Choroid plexus epithelial cell (primary cell): ENCODE data around the gene CNGA3.

Experiments
- DNase-seq: peaks from one replicate; pipeline ENCODE4 v3.0.0-alpha.2; 2010; ENCODE audit warnings: low read depth
- H3K4me3 ChIP-seq: 2 replicates; pipeline ENCODE4 v1.5.1; 2011; ENCODE audit warnings: low read depth, mild to moderate bottlenecking, control low read depth, low read length, moderate library complexity
- TF ChIP-seq, protein P1 (sequence below): conservative IDR thresholded peaks from 2 replicates; pipeline ENCODE4 v1.5.1; 2011; ENCODE audit warnings: low read depth, mild to moderate bottlenecking, control low read depth, inconsistent platforms, low read length, moderate library complexity

CNGA3 gene

DNA sequence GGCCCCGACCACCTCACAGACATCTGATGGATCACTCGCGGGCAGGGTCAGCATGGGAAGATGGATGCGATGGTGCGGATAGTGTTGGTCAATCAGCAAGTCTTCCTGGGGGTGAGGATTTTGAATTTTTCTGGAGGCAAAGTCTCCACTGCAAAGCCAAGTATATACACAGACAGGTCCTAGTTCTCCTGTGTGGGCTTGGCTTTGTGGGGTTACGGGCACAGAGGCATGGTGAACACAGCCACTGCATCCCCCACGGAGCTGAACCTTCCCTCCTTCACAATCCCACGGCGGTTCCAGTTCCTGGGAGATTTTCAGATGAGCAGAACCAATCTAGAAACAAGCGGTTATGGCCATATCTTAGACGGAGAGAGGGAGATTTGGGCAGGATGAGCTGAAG lies 35.8 kb downstream of the CNGA3 start:
- no peak overlapping the region for H3K4me3 ChIP-seq
- DNase-seq, result no peak
- TF ChIP-seq, protein P1, sequence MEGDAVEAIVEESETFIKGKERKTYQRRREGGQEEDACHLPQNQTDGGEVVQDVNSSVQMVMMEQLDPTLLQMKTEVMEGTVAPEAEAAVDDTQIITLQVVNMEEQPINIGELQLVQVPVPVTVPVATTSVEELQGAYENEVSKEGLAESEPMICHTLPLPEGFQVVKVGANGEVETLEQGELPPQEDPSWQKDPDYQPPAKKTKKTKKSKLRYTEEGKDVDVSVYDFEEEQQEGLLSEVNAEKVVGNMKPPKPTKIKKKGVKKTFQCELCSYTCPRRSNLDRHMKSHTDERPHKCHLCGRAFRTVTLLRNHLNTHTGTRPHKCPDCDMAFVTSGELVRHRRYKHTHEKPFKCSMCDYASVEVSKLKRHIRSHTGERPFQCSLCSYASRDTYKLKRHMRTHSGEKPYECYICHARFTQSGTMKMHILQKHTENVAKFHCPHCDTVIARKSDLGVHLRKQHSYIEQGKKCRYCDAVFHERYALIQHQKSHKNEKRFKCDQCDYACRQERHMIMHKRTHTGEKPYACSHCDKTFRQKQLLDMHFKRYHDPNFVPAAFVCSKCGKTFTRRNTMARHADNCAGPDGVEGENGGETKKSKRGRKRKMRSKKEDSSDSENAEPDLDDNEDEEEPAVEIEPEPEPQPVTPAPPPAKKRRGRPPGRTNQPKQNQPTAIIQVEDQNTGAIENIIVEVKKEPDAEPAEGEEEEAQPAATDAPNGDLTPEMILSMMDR, result no peak

- DNase-seq, result no peak
- TF ChIP-seq, protein P1, result no peak
These were observed 36.5 kb downstream of the CNGA3 start for GRCh38 chr2:98382739-98383138.

DNA sequence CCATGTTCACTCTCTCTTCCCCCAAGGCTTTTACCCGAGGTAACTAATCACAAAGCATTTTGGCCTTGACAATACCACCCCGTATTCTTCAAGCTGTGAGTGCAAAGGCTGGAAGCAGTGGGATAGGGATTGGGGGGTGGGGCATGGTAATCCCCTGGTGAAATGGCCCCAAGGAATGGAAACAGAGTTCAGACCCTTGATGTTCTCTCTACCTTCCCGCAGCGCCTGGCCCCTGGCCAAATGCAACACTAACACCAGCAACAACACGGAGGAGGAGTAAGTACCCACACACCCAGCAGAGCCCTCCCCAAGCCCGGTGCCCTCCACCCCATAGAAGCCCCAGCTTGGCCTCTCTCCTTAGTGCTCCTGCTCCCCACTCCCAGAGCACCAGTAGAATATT lies 36.9 kb downstream of the CNGA3 start:
- TF ChIP-seq, protein P1, result no peak
- DNase-seq, result peak; percentile 8
- no peak overlapping the region for H3K4me3 ChIP-seq

More at GRCh38 chr2:98382739-98383138, 36.5 kb downstream of the CNGA3 start:
- H3K4me3 ChIP-seq, result no peak overlapping the region

- TF ChIP-seq, protein P1, result peak; percentile 100
- DNase-seq, result peak; percentile 85
- no peak overlapping the region for H3K4me3 ChIP-seq
These were observed 38.9 kb downstream of the CNGA3 start for GRCh38 chr2:98385050-98385699.

DNA sequence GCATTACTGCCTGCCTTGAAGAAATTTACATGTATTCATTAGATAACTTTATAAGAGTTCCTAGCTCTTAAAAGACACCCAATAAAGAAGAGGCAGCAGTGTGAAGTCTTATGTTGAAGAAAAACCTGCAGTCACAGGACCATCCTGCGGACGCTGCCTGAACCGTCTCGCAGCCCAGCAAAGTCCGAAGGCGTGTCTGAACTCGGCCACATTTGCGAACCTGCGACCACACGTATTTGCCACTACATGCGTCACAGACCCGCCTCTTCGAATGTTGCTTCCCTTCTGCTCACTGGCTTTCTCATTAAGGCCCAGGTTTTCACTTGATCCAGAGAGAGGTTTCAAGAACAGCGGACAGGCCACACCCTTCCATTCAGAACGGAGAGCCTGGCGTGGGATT lies 41.2 kb downstream of the CNGA3 start:
- DNase-seq, result no peak
- TF ChIP-seq, protein P1, result no peak
- H3K4me3 ChIP-seq, result no peak overlapping the region

GRCh38 chr2:98388081-98388480 lies 41.8 kb downstream of the CNGA3 start:
- TF ChIP-seq, protein P1, result no peak
- DNase-seq, result no peak

GRCh38 chr2:98388601-98389250 lies 42.5 kb downstream of the CNGA3 start:
- TF ChIP-seq, protein P1, result no peak
- no peak for DNase-seq
- H3K4me3 ChIP-seq, result no peak overlapping the region

More at GRCh38 chr2:98388081-98388480, 41.8 kb downstream of the CNGA3 start:
- H3K4me3 ChIP-seq, result no peak overlapping the region
